Mammary microvascular endothelial cell (primary cell): Measurements from ENCODE around the gene OPCML. TPM values are rescaled to one million over a fixed set of nuclear protein-coding genes. Genes with fewer than 3 reads are reported as not detected.

Source experiments
- total RNA-seq: library from RNA; depleted of rRNA; stranded (reverse); fragments of >200 nt; gene quantifications from 2 replicates; pipeline ENCODE4 v1.2.3, GENCODE V29; 2015

The OPCML gene
- not detected in 2 replicates for total RNA-seq

DNA sequence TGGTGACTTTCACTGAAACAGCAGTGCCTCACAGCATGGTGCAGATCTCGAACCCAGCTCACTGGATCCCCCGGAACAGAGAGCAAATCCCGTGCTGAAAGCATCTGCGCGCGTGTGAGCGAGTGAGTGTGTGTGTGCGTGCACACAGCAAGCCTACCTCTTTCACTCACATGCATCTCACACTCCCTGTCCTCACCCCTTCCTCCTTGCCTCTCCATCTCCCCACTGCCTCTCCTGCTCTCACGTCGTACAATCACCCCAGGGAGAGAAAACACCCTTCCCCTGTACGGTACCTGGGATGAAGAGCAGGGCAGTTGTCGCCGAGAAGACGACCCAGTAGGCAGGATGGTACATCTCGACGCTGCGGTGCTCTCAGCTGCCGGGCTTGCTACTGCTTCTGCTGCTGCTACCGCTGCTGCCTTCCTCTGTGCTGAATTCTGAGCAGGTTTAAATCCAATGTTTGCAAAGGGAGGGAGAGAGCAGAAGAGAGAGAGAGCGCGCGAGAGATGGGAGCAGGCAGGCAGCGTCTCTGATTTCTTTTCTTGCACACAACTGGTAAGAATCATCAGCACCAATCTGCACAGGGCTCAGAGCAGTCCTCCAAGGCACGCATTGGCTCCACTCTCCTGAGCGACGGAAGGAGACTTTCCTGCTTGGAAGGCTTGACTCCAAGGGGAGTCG, at the start of gene OPCML:
Gene OPCML (minus strand): TSS at position 531 of the 681 bp plus-strand sequence.

